ENCODE data around the gene MAS1.
"Not testable (repeated sequence)": the region's sequence is repeated elsewhere in the genome, so short reads cannot be mapped to it uniquely, and the experiment has no call there.

MAS1 gene

DNA sequence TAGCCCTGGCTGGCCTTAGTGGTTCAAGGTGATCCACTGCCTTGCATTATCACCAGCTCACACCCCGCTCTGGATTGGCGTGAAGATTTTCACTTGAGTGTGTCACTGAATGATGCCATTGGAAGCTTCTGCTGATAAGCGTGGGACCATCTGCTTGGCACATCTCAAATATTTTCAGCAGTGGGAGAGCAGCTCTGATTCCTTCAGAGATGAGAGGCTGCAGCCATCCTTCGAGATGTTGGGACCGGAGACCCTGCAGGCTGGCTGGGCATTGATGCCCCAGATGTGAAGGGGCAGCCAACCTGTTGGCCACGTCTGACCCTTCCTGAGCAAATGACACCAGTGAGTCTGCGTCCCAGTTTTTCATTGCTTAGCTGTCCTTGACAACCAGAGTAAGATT is at the start of gene MAS1:
Gene MAS1, plus strand, starts transcription at position 197 of the 400 bp plus-strand sequence. CDS start 15,968 bp downstream, outside the sequence.
- no peak for DNase-seq

DNA sequence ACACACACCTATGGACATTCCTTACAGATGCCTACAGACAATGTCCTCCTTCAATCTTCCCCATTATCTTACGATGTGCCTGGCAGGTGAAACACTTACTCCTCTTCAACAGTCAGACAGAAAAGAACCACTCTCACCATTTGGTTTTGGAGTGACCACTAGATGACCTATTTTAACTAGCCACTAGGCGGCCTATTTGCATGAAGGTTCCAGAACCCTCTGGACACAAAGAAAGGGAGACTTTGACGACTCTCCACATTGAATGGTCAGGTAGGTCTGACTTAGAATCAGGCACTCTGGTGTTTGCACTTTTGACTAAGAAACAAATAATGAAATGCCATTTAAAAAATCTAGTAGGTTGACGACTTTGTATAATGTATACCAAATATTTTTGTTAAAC is 48.8 kb upstream of the MAS1 start:
- peak in 1 of 2 experiments; percentile 4 for DNase-seq

DNA sequence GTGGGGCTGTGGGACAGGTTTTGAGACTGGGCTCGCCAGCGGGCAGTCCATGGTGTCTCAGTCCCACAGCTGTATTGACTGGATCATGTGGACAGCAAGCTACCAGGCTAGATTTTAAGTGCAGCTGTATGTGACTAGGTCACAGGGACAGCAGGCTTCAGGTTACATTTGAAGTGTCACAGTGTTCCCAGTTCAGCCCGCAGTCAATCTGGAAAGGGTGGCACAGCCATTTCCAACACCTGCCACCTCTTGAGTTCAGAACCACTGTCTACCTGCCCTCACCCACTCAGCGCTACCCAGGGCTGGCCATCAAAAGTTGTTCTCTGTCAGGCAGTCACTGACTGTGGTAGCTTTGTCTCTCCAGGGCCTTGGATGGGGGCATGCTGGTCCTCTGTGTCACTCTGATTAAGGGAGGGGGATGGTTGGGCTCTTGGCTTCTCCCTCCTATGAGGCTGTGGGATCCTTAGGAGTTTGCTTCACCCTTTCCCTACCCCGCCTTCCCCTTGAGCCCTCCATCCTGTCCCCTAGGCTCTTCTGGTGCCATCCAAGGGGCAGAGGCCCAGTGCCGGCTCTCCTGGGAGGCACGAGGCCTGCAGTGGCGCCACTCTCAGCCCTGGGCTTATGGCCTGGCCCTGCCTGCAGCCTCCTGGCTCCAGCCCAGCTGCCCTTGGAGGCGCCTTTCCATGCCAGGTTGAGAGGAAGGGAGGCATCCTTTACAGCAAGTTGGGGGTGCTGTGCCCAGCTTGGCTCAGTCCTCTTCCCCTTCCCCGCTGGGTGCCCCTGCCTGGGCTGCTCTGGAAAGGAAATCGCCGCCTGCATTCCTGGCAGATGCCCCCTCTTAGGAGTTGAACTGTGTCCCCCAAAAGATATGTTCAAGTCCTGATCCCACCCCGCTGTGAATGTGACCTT is 45.8 kb upstream of the MAS1 start:
- no peak for DNase-seq

DNA sequence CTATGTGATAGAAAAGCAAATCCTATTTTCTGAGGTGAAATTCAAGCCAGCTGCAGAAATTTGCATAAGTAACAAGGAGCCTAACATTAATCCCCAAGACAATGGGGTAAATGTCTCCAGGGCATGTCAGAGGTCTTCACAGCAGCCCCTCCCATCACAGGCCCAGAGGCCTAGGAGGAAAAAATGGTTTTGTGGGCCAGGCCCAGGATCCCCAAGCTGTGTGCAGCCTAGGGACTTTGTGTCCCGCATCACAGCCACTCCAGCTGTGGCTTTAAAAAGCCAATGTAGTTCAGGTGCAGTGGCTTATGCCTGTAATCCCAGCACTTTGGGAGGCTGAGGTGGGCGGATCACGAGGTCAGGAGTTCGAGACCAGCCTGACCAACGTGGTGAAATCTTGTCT is 42.2 kb upstream of the MAS1 start:
- not testable (repeated sequence) for DNase-seq

DNA sequence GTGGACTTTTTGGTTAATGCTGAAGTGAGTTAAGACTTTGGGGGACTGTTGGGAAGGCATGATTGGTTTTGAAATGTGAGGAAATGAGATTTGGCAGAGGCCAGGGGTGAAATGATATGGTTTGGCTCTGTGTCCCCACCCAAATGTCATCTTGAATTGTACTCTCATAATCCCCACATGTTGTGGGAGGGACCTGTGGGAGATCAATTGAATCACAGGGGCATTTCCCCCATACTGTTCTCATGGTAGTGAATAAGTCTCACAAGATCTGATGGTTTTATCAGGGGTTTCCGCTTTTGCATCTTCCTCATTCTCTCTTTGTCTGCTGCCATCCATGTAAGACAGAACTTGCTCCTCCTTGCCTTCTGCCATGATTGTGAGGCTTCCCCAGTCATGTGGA is 40.9 kb upstream of the MAS1 start:
- DNase-seq, result not testable (repeated sequence)

DNA sequence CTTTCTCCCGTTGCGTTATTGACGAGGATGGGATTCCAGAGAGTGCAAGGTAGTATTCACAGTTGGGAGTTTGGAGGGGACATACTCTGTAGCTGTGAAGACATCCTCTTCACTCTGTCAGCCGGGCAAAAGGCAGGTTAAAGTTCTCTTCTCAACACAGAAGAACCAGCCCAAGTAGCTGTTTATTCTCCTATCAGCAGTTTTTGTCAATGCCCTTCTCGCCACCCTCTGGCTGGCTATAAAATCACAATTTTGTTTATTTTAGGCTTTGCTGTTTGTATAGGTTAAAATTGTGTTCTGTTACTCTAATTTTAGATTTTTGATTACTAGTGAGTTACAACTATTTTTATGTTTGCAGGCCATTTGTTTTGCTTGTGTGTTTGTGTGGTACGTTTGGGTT is 37.9 kb upstream of the MAS1 start:
- peak in 1 of 2 experiments; percentile 4 for DNase-seq

DNA sequence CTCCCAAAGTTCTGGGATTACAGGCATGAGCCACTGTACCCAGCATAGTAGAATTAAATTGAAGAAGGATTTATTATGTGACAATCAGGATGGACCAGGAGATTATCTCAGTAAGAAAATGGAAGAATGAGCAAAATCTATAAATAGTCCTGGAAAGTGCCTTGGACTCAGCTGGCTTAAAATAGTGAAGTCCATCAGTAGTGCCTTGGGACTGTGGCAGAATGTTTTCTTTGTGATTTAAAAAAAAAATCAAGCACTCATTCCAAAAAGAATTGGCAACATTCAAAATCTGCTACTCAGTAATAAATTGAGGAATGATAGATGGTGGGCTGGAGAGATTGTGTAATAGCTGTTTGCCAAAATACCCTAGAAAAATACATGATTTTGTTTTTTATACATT is 37.0 kb upstream of the MAS1 start:
- DNase-seq, result no peak

DNA sequence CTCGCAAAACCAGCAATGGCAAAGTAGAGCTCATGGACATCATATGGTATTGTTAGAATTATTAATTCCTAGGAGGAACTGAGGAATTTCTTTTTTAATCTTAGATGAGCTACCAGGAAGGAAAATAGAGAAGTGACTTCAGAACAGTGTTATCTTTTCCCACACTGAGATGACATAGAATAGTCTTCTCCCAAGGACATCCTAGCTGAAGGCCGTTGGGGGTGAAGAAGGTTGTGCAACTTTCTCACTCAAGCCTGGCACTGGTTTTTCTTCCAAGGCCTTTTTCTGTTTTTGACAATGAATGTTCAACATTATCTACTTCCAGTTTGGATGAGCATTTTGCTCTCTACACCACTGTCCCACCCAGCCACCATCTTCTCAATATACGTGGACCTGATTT is 35.8 kb upstream of the MAS1 start:
- DNase-seq, result no peak

DNA sequence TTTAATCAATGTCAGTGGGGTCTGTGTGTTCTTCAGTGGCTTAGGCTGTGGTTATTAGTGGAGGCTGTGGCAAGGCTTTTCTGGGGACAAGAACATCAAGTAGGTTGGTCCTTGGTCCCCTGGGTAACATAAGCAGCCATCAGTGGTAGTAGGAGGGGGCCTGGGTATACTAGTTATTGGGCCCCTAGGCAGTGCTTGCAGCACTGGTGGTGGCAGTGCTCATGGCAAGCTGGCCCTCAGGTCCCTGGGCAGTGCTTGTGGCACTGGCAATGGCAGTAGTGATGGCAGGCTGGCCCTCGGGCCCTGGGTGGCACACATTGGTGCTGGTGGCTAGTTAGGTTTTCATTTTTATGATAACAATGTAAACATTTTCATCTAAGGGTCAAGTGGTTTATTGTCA is 32.5 kb upstream of the MAS1 start:
- DNase-seq, result no peak

DNA sequence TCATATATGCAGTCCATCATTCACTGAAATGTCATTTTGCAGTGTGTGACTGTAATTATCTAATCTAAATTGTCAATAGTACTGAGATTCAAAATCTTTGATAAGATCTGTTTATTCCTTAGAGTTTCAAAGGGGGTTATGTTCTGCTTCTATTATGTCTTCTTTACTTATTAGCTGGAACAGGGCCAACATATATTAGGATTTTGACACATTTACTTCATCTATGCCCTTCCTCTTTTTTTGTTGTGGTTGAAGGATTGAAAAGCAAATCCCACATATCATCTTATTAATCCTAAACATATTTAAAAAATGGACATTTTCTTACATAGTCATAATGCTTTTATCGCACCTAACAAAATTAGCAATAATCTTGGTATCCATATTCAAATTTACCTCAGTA is 30.3 kb upstream of the MAS1 start:
- no peak for DNase-seq

DNA sequence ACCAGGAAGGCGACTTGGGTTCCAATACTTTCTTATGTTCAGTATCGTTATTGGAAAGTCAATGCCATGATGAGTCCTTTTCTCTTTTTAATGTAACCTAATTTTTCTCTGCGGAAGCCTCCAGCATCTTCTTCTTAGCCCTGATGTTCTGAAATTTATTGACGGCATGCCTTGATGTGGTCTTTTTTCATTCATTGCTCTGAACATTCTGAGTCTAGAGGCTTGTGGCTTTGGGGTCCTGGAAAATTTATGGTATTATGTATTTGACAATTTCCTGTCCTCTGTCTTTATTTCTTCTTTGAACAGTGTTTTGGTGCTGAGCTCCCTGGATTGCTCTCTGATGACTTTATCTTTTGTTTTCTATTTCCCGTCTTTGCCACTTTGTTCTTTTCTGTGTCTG is 28.7 kb upstream of the MAS1 start:
- DNase-seq, result no peak

DNA sequence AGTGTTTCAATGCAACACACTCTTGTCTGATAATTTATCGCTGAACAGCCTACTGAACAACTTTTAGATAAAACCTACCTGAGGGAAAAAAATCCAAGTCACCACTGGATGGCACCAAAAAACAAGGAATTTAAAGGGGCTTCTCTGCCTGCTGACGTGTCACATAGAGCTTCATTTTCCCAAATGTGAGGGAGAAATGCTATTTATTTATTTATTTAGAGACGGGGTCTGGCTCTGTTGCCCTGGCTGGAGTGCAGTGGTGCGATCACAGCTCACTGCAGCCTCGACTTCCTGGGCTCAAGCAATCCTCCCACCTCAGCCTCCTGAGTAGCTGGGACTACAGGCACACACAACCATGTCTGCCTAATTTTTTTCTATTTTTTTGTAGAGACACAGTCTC is 27.4 kb upstream of the MAS1 start:
- DNase-seq, result peak; percentile 33 to 68

DNA sequence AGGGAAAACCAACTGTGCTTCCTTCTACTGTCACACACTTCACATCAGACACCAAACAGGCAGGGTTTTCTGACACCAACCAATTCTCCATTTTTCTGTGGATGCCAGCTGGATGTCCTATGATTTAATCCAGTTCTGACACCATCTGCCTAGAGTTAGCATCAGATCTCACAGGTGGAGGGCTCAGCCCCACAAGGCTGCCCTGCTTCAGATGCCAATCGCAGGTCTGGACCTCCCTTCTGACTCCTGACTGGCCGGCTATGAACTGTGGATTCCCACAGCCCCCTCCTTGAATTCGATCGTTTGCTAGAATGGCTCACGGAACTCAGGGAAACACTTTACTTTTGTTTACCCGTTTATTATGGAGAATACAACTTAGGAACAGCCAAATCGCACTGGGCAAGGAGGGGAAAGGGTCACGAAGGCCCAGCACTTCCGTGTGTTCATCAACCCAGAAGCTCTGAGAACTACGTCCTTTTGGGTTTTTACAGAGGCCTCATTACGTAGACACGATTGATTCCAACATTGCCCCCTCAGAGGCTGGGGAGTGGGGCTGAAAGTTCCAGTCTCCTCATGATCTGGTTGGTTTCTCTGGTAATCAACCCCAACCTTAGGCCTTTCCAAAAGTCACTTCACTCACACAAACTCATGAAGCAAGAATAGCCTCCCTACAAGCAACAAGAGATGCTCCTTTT is 25.4 kb upstream of the MAS1 start:
- no peak for DNase-seq

DNA sequence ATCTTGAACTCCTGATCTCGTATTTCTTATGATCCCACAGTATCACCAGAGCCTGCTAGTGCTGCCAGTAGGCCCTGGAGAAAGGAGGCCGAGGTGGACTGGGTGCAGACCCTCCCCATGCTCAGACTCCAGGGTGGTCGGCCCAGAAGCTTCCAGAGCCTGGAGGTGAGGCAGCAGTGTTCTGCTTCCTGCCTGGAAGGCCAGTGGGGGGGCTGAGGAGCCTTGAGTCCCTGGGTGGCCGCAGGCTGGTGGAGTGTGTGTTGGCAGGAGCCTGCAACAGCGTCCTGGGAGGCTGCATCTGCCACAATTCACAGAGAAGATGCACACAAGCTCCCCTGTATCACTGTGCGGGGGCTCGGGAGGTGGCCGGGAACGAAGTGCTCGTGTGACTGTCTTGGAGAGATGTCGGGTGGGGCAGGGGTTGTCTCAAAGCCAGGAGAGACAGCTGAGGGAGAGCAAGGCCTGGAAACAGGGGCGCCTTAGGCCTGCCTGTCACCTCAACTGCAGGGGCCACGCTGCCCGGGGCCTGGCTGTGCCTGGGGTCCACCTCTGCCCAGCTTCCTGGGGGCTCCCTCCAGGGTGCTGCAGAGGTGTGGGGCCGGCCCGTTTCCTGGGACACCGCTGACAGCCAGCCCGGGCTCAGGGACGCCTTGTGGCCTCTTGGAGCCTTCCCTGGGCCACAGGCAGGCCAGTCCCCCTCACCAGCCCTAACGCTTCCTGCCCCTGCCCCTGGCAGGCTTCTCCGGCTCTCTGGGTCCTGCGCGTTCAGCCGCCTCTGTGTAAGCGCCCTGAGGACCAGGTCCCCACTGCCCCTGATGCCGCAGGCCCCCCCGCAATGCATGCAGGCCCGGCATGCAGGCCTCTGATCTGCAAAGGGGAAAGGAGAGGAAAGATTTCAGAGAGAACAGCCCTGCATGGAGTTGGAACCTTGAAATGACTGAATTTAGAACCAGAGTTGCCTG is 24.2 kb upstream of the MAS1 start:
- DNase-seq, result no peak

DNA sequence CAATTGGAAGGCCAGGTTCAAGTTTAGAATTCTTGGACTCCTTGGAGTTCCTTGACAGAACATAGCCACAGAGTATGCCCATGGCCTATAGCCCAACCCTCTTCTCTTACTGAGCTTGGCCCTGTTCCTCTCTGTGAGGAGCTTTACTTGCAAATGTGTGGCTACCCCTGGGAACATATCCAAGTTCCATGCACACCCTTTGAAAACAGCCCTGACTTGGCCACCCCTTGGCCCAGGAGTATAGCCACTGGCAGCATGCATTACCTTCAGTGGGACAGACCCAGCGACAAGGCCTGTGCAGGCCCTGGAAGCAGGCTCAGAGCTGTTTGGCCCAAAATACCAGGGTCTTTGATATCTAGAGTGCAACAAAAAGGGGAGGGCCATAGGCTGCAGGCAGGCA is 19.5 kb upstream of the MAS1 start:
- DNase-seq, result no peak

DNA sequence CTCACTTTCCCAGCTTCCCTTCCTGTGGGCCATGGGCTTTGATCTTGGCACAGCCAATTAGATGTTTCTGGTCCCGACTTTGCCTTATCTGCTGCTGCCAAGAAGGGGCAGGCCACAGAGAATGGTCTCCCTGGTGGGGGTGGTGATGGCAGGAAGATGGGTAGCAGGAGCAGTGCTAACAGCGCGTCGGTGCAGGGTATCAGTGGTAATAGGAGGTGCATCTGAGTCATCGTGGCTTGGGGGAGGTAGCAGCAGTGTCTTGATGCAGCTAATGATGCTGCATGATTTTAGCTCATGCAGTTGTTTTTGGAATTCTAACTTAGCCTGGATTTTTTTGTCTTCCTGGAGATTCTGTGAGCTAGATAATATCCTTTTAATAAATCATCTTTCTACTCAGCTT is 18.9 kb upstream of the MAS1 start:
- DNase-seq, result no peak

DNA sequence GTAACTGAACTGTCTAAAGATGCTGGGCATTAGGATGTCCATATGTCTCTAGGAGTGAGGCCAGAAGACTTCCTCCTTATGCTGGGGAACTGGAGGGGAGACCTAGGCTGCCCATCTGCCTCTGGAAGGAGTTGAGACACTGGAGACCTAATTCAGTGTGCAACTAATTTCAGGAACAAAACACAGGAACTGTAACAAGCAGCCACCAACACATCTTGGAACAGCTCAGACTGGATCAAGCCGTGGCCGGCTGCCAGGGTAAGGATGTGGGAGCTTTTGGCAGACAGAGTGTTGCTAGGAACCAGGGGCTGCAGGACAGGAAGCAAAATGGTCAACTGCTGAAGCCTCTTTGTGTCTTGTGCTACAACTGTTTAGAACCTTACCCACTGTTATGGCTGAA is 16.4 kb upstream of the MAS1 start:
- no peak for DNase-seq

DNA sequence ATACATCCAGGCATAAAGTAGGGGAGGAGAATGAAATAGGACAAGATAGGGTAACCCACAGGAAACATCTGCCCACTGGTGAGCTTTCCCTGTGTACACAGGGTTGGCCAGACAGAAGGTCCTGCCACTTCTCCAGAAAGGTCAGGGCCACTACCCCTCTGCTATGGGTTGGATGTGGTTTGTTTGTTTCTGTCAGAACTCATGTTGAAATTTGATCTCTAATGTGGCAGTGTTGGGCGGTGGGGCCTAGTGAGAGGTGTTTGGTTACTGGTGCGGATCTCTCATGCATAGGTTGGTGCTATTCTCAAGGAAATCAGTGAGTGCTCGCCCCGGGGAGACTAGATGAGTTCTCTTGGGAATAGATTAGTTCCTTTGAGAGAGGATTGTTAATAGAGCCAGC is 15.6 kb upstream of the MAS1 start:
- DNase-seq, result peak; percentile 84 to 88

DNA sequence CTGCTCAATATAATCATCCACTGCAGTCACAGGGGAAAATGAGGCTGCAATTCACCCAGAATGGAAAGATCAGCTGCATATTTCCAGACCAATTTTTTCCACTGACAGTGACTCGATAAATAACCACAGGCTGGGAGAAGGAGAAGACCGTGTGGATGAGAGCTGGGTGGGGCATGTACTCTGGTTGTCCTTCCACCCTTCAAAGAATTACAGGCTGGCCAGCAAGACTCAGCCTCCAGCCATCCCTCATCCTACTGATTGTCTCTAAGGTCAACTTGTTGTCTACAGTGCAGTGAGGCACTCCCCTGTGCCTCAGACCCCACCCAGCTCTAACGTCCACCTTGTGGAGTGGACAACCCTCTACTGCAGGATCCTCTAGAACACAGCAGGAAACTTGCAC is 14.5 kb upstream of the MAS1 start:
- no peak for DNase-seq

DNA sequence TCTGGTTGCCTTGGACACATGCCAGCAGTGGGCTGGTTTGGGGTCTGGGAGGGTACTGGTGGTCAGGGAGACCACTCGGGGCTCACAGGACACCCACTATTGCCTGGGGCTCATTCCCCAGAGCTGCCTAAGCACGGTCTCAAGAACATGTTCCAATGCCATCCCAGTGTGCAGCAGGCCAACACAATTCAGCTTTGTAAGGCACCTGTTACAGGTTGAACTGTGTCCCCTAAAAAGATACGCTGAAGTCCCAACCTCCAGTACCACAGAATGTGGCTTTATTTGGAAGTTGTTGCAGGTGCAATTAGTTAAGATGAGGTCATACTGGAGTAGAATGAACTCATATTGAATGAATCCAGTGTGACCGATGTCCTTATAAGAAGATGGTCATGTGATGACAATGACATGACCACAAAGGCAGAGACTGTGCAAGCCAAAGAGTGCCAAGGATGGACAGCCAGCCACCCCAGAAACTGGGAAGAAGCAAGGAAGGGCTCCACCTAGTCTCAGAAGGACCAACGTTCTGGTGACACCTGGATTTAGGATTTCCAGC is 13.5 kb upstream of the MAS1 start:
- DNase-seq, result no peak

DNA sequence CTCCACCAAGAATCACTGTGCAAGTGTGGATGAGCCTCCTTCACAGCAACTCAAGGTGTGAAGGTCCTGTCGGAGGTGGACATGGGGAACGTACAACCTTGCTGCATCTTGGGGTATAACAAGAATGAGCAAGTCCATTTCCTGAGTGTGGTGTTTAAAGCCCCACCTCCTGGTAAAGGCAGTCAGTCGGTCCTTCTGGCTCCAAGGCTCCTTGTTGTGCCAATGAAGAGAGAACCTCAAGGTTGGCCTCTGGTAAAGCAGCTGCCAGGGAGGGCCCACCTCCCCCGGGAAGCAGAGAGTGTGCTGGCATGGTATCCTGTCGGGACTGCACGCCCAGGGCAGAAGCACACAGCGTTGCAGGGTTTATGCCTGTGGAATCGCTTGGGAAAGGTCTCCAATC is 12.4 kb upstream of the MAS1 start:
- DNase-seq, result no peak

DNA sequence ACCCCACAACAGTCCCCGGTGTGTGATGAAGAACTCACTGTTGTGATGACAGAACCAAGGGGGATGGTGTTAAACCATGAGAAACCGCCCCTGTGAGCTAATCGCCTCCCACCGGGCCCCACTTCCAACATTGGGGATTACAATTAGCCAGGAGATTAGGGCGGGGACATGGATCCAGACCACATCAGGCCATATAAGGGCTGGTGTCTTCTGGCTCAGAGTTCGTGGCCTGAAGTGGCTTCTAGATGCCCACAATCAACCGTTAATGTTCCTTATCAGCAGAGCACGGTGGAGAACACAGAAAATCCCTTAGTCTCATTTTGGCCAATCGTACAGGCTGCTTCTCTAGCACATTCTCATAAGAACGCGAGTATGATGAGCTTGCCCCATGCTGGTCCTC is 10.9 kb upstream of the MAS1 start:
- DNase-seq, result no peak

DNA sequence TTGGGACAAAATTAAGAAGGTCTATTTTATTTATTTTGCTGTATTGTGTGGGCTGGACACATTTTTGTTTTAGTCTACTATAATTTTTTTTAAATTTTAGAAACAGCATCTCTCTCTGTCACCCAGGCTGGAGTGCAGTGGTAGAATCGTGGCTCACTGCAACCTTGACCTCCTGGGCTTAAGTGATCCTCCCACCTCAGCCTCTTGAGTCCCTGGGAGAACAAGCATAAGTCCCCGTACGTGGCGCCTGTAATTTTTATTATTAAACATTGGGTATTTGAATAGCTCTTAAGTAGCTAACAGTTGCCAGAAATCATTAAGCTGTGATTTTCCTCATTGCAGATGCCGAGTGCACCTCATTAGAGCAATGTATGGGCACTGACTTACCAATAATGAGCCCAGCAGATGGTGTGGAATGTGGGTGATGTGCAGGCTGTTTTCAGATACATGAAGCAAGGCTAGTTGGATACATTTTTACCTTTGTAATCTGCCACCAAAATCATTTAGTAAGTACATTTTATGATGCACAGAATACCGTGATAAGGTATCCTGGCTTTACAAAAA is 10.3 kb upstream of the MAS1 start:
- no peak for DNase-seq

Data from NCI-H526 (cell line).